WTC11 (cell line): ENCODE data around the gene CASKIN2. TPM values are rescaled to one million over a fixed set of nuclear protein-coding genes. Genes with fewer than 3 reads are reported as not detected.
A peak's percentile ranks its signal among the peaks of the same experiment; 100 is the strongest.

ENCODE experiments used
- ATAC-seq: fragments of 200-7000 bp; cut with Tn5 transposase; 2 replicates; pipeline ENCODE4 v1.10.0; 2021; ENCODE audit warnings: mild to moderate bottlenecking, moderate library complexity
- CTCF ChIA-PET: fragments of 300-600 bp; sonication (Branson Sonifier 250); formaldehyde crosslinking; loops from one replicate; lab custom pipeline; 2021; ENCODE audit warnings: antibody characterized with exemption; lab: Charles Lee
- POLR2A ChIA-PET: fragments of 350-600 bp; sonication (Branson Sonifier 250); formaldehyde crosslinking; loops from one replicate; lab custom pipeline; 2021; ENCODE audit warnings: antibody characterized with exemption; lab: Charles Lee
- DNase-seq: peaks from one replicate; pipeline ENCODE4 v3.0.0; 2021; ENCODE audit warnings: low spot score
- H3K27ac Mint-ChIP-seq: 2 replicates; pipeline ENCODE4 v1.8.0; 2021; ENCODE audit warnings: mixed read lengths
- H3K27me3 Mint-ChIP-seq: 2 replicates; pipeline ENCODE4 v1.8.0; 2021; ENCODE audit warnings: low read depth, mild to moderate bottlenecking, moderate library complexity, mixed read lengths
- H3K36me3 Mint-ChIP-seq: 2 replicates; pipeline ENCODE4 v1.8.0; 2021; ENCODE audit warnings: mixed read lengths
- H3K4me1 Mint-ChIP-seq: 2 replicates; pipeline ENCODE4 v1.8.0; 2022; ENCODE audit warnings: mixed read lengths
- H3K4me3 Mint-ChIP-seq: 2 replicates; pipeline ENCODE4 v1.8.0; 2021; ENCODE audit warnings: mild to moderate bottlenecking, moderate library complexity, mixed read lengths
- H3K9me3 Mint-ChIP-seq: 2 replicates; pipeline ENCODE4 v1.8.0; 2021; ENCODE audit warnings: mixed read lengths
- CDX4 ChIP-seq: fragments of 250-450 bp; sonication (Bioruptor Pico); IDR thresholded peaks from 2 replicates; pipeline ENCODE4 v1.9.0; 2021; ENCODE audit warnings: moderate library complexity, mild to moderate bottlenecking, inconsistent platforms, borderline replicate concordance
- E2F1 ChIP-seq: sonication (generic); formaldehyde crosslinking; IDR thresholded peaks from 2 replicates; pipeline ENCODE4 v1.8.0; 2022; ENCODE audit warnings: mild to moderate bottlenecking, missing genetic modification reagents
- E2F4 ChIP-seq: sonication (generic); formaldehyde crosslinking; IDR thresholded peaks from 2 replicates; pipeline ENCODE4 v1.8.1; 2022; ENCODE audit warnings: low read depth, mild to moderate bottlenecking, moderate library complexity, missing genetic modification reagents, borderline replicate concordance
- GABPB1 ChIP-seq: sonication (generic); formaldehyde crosslinking; IDR thresholded peaks from 2 replicates; pipeline ENCODE4 v1.8.1; 2023; ENCODE audit warnings: mild to moderate bottlenecking, missing genetic modification reagents
- HMGA2 ChIP-seq: fragments of 250-450 bp; sonication (Bioruptor Pico); IDR thresholded peaks from 2 replicates; pipeline ENCODE4 v1.4.0; 2021; ENCODE audit warnings: mild to moderate bottlenecking, moderate library complexity
- MLX ChIP-seq: sonication (generic); formaldehyde crosslinking; IDR thresholded peaks from 2 replicates; pipeline ENCODE4 v1.8.1; 2023; ENCODE audit warnings: mild to moderate bottlenecking, missing genetic modification reagents, moderate library complexity
- MYBL2 ChIP-seq: sonication (generic); formaldehyde crosslinking; IDR thresholded peaks from 2 replicates; pipeline ENCODE4 v1.8.1; 2023; ENCODE audit warnings: mild to moderate bottlenecking, moderate library complexity, missing genetic modification reagents
- NR2C2 ChIP-seq: sonication (generic); formaldehyde crosslinking; IDR thresholded peaks from 2 replicates; pipeline ENCODE4 v1.8.0; 2022; ENCODE audit warnings: mild to moderate bottlenecking, missing genetic modification reagents
- OVOL2 ChIP-seq: fragments of 250-450 bp; sonication (Bioruptor Pico); IDR thresholded peaks from 2 replicates; pipeline ENCODE4 v1.9.0; 2021; ENCODE audit warnings: mild to moderate bottlenecking, borderline replicate concordance
- SP1 ChIP-seq: sonication (generic); formaldehyde crosslinking; conservative IDR thresholded peaks from 2 replicates; pipeline ENCODE4 v1.8.1; 2022; ENCODE audit warnings: missing genetic modification reagents
- TCF7 ChIP-seq: sonication (generic); formaldehyde crosslinking; IDR thresholded peaks from 2 replicates; pipeline ENCODE4 v1.8.0; 2022; ENCODE audit warnings: mild to moderate bottlenecking, low read depth, missing genetic modification reagents, moderate library complexity
- ZBTB21 ChIP-seq: sonication (generic); formaldehyde crosslinking; IDR thresholded peaks from 2 replicates; pipeline ENCODE4 v1.8.1; 2023; ENCODE audit warnings: mild to moderate bottlenecking, missing genetic modification reagents, borderline replicate concordance
- ZNF263 ChIP-seq: sonication (generic); formaldehyde crosslinking; IDR thresholded peaks from 2 replicates; pipeline ENCODE4 v1.8.1; 2022; ENCODE audit warnings: low read depth, mild to moderate bottlenecking, moderate library complexity, missing genetic modification reagents
- ZNF281 ChIP-seq: sonication (generic); formaldehyde crosslinking; IDR thresholded peaks from 2 replicates; pipeline ENCODE4 v1.8.0; 2023; ENCODE audit warnings: mild to moderate bottlenecking, missing genetic modification reagents
- ZNF317 ChIP-seq: sonication (generic); formaldehyde crosslinking; IDR thresholded peaks from 2 replicates; pipeline ENCODE4 v1.8.1; 2023; ENCODE audit warnings: low read depth, mild to moderate bottlenecking, moderate library complexity, missing genetic modification reagents, borderline replicate concordance
- ZNF671 ChIP-seq: fragments of 250-450 bp; sonication (Bioruptor Pico); IDR thresholded peaks from 2 replicates; pipeline ENCODE4 v1.8.0; 2021; ENCODE audit warnings: mild to moderate bottlenecking
- ZSCAN18 ChIP-seq: fragments of 250-450 bp; sonication (Bioruptor Pico); IDR thresholded peaks from 2 replicates; pipeline ENCODE4 v2.1.2; 2022; ENCODE audit warnings: mild to moderate bottlenecking, moderate library complexity
- total RNA-seq: library from RNA; stranded (reverse); gene quantifications from 3 replicates; pipeline ENCODE4 v1.2.3, GENCODE V29; 2021

Gene CASKIN2
- total RNA-seq, 1 experiment from 2014 or later: 31.9 TPM

GRCh38 chr17:75506134-75506533, 9.2 kb downstream of the CASKIN2 start:
- POLR2A ChIA-PET: interaction anchor here (0.5 to 0.6 kb wide), 2 partner anchors 103 to 117 kb away, joined by 3 to 4 read pairs; no protein-coding TSS in a partner anchor
- H3K4me3 Mint-ChIP-seq: no peak overlapping the region
- no peak for TF ChIP-seq E2F4 (CRISPR knock-in tag)
- TF ChIP-seq NR2C2: no peak
- TF ChIP-seq MLX (CRISPR knock-in tag): no peak
- no peak for TF ChIP-seq MYBL2 (CRISPR knock-in tag)
- TF ChIP-seq ZSCAN18 (CRISPR knock-in tag): no peak
- TF ChIP-seq OVOL2 (CRISPR knock-in tag): no peak
- TF ChIP-seq E2F1: no peak
- no peak for TF ChIP-seq ZNF671 (CRISPR knock-in tag)
- no peak for TF ChIP-seq GABPB1 (CRISPR knock-in tag)
- CTCF ChIA-PET: interaction anchor here (0.8 to 3.0 kb wide), 4 partner anchors 10 to 109 kb away, joined by 3 to 11 read pairs (median 4); partner anchors contain the start of gene TSEN54
- no peak for ATAC-seq
- H3K4me1 Mint-ChIP-seq: no peaks in the 10 kb centered on the region
- no peak overlapping the region for H3K27ac Mint-ChIP-seq
- DNase-seq: no peak
- H3K36me3 Mint-ChIP-seq: 0 out of 2 replicates have a peak, but pooled peaks cover 4% of the 10 kb centered on the region
- H3K27me3 Mint-ChIP-seq: no peaks in the 10 kb centered on the region
- H3K9me3 Mint-ChIP-seq: no peaks in the 10 kb centered on the region

- Mint-ChIP-seq H3K4me3 (no peak overlapping the region), H3K27ac (0 out of 2 replicates have a peak overlapping the region, but pooled peaks have one; percentile 24), H3K27me3 (no peaks in the 10 kb centered on the region), H3K9me3 (no peaks in the 10 kb centered on the region), H3K36me3 (0 out of 2 replicates have a peak, but pooled peaks cover 4% of the 10 kb centered on the region), H3K4me1 (no peaks in the 10 kb centered on the region)
- DNase-seq: no peak
- ATAC-seq: no peak
- ChIA-PET POLR2A (interaction anchor here (0.6 kb wide), 1 partner anchor 118 kb away, joined by 4 read pairs; no protein-coding TSS in a partner anchor), CTCF (interaction anchor here (0.8 to 3.0 kb wide), 10 partner anchors 9 to 111 kb away, joined by 3 to 11 read pairs (median 4); partner anchors contain the start of genes GRB2, LLGL2 and TSEN54)
- TF ChIP-seq ZNF281 (CRISPR knock-in tag) (no peak), HMGA2 (CRISPR knock-in tag) (no peak), E2F4 (CRISPR knock-in tag) (no peak), ZBTB21 (CRISPR knock-in tag) (no peak), ZNF317 (no peak), SP1 (CRISPR knock-in tag) (no peak), TCF7 (CRISPR knock-in tag) (no peak), CDX4 (CRISPR knock-in tag) (no peak), ZNF263 (CRISPR knock-in tag) (no peak)
These were observed 9.7 kb downstream of the CASKIN2 start for GRCh38 chr17:75505640-75506039.
